T-cell (primary cell): Measurements from ENCODE around the gene DHX38. TPM values are rescaled to one million over a fixed set of nuclear protein-coding genes. Genes with fewer than 3 reads are reported as not detected.

ENCODE experiments used
- ATAC-seq, 4 experiments: fragments of 200-7000 bp in 3 of 4; fragments of 150-1000 bp in 1 of 4; cut with Tn5 transposase; replicated peaks in 1 of 4; 1 replicate in 3 of 4; 2 replicates in 1 of 4; pipeline ENCODE4 v1.10.0; 2021; ENCODE audit warnings: moderate library complexity in 3 of 4, mild to moderate bottlenecking in 2 of 4, moderate number of reproducible peaks in 1 of 4
- CTCF ChIA-PET, 2 donors: fragments of 300-600 bp; sonication (Branson Sonifier 250); formaldehyde crosslinking; loops; one replicate each; lab custom pipeline; 2022; ENCODE audit warnings: antibody characterized with exemption in 2 of 2; lab: Charles Lee
- POLR2A ChIA-PET, 2 donors: fragments of 300-600 bp; sonication (Branson Sonifier 250); formaldehyde crosslinking; loops; one replicate each; lab custom pipeline; 2022; ENCODE audit warnings: antibody characterized with exemption in 2 of 2; lab: Charles Lee
- DNase-seq, 35 experiments: peaks; one replicate each; pipeline versions ENCODE4 v3.0.0 to v3.0.0-alpha.2; 2013 to 2023
- H3K27ac ChIP-seq: one replicate; pipeline ENCODE4 v1.5.1; 2013; ENCODE audit warnings: low read length
- H3K27me3 ChIP-seq, 2 experiments: replicated peaks in 1 of 2; 1 replicate in 1 of 2; 2 replicates in 1 of 2; pipeline versions ENCODE4 v1.6.1 to v1.7.0; 2013; ENCODE audit warnings: low read length in 1 of 2, mixed read lengths in 1 of 2; ENCODE audit not compliant: control insufficient read depth in 2 of 2, insufficient read depth in 2 of 2; ENCODE audit errors: extremely low read depth in 1 of 2
- H3K36me3 ChIP-seq, 2 donors: 1 replicate in 1 of 2; 2 replicates in 1 of 2; pipeline versions ENCODE4 v1.6.1 to v1.7.0; 2013; ENCODE audit warnings: low read length in 1 of 2; ENCODE audit not compliant: control insufficient read depth in 2 of 2, insufficient read depth in 1 of 2; ENCODE audit errors: extremely low read depth in 1 of 2
- H3K4me1 ChIP-seq, 2 experiments: 1 replicate in 1 of 2; 2 replicates in 1 of 2; pipeline versions ENCODE4 v1.6.1 to v1.7.0; 2013; ENCODE audit warnings: low read length in 2 of 2, mixed read lengths in 1 of 2; ENCODE audit not compliant: insufficient read depth in 2 of 2, control insufficient read depth in 1 of 2; ENCODE audit errors: extremely low read depth in 1 of 2
- H3K4me3 ChIP-seq, 2 donors: 1 replicate in 1 of 2; 2 replicates in 1 of 2; pipeline versions ENCODE4 v1.5.1 to v1.7.0; 2013; ENCODE audit warnings: mild to moderate bottlenecking in 2 of 2, low read length in 1 of 2, moderate library complexity in 1 of 2; ENCODE audit not compliant: control insufficient read depth in 1 of 2; ENCODE audit errors: extremely low read depth in 1 of 2
- H3K9me3 ChIP-seq: 2 replicates; pipeline ENCODE4 v1.7.0; 2013
- H3K27ac Mint-ChIP-seq, 2 donors: one replicate each; pipeline ENCODE4 v1.8.0; 2020 to 2021; ENCODE audit warnings: mild to moderate bottlenecking in 2 of 2, mixed read lengths in 2 of 2
- H3K27me3 Mint-ChIP-seq, 2 donors: one replicate each; pipeline ENCODE4 v1.8.0; 2021 to 2022; ENCODE audit warnings: mixed read lengths in 2 of 2
- H3K36me3 Mint-ChIP-seq: one replicate; pipeline ENCODE4 v1.8.0; 2021; ENCODE audit warnings: mixed read lengths
- H3K4me1 Mint-ChIP-seq, 3 donors: one replicate each; pipeline ENCODE4 v1.8.0; 2020 to 2022; ENCODE audit warnings: mixed read lengths in 3 of 3, mild to moderate bottlenecking in 1 of 3
- H3K4me3 Mint-ChIP-seq, 3 donors: one replicate each; pipeline ENCODE4 v1.8.0; 2020 to 2022; ENCODE audit warnings: mild to moderate bottlenecking in 3 of 3, mixed read lengths in 3 of 3, moderate library complexity in 3 of 3
- H3K9me3 Mint-ChIP-seq, 3 donors: one replicate each; pipeline ENCODE4 v1.8.0; 2020 to 2022; ENCODE audit warnings: mixed read lengths in 3 of 3
- WGBS: methylation state at CpG from one replicate; pipeline ENCODE4 v1.1.5; 2013; ENCODE audit warnings: missing lambda C conversion rate; ENCODE audit not compliant: insufficient coverage; 5-methylcytosine and 5-hydroxymethylcytosine counted together
- total RNA-seq, 35 experiments: library from RNA in 6 of 35; stranded (reverse) in 6 of 35; fragments of 120-200 nt in 1 of 35; gene quantifications; one replicate each; pipeline versions ENCODE4 v1.2.1 to v1.2.4 and lab custom pipeline; 2013 to 2026

The DHX38 gene
- total RNA-seq, 5 donors from 2014 or later (not counting 1 experiment from before 2014, with no cell fraction given), result 97.5 to 122 (median 116) TPM

DNA sequence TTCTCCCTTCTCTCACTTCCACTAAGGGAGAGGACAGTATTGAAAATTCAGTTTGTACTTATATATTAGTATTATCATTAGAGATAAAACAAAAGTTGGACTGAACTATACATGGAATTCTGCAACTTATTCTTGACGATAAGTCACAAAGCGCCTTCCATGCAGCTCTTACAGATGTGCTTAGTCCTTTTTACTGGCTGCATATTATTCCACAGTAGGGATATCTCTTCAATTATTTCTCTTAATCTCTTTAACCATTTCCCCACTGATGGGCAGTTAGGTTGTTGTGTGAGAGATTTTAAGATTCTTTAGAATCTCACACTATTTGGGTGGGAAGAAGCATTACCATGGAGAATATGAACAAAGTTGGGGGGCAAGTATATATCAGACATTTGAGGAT lies 46.3 kb downstream of the DHX38 start:
- Histone ChIP-seq H3K9me3 (no peaks in the 10 kb centered on the region), H3K27me3 (peaks cover 0 to 8% of the 10 kb centered on the region in 2 experiments), H3K36me3 (no peaks in the 10 kb centered on the region), H3K4me3 (no peak overlapping the region), H3K4me1 (no peaks in the 10 kb centered on the region), H3K27ac (no peak overlapping the region)
- H3K27me3 Mint-ChIP-seq, result peaks cover 4 to 5% of the 10 kb centered on the region in 2 donors
- no CpG with 5 or more reads among the region's 2 CpGs for WGBS
- DNase-seq (no peak), ATAC-seq (no peak)
- ChIA-PET POLR2A (no interaction called here), CTCF (no interaction called here)
- no peaks in the 10 kb centered on the region for H3K36me3 Mint-ChIP-seq
- no peak overlapping the region for H3K4me3 Mint-ChIP-seq
- H3K9me3 Mint-ChIP-seq, result no peaks in the 10 kb centered on the region
- no peak overlapping the region for H3K27ac Mint-ChIP-seq
- H3K4me1 Mint-ChIP-seq, result no peaks in the 10 kb centered on the region

DNA sequence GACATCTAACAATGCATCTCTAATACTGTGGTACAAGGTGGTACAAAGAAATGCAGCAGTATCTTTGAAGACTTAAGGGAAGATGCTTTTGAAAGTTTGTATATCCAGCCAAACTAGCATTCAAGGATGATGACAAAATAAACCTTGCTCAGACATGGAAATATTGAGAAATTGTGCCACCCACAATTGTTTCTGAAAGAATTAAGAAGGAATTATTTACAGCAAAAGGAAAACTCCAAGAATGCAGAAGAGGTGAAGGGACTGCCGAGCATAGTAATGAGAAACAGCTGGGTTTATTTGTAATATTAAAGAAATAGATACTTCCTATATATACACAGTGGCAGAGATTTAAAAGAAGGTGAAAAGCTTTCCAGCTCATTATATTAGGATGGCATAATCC lies 48.8 kb downstream of the DHX38 start:
- Mint-ChIP-seq H3K4me3 (no peak overlapping the region), H3K27me3 (peaks cover 4 to 5% of the 10 kb centered on the region in 2 donors), H3K27ac (no peak overlapping the region), H3K9me3 (peaks cover 0 to 4% (median 0%) of the 10 kb centered on the region in 3 donors), H3K4me1 (no peaks in the 10 kb centered on the region), H3K36me3 (no peaks in the 10 kb centered on the region)
- Histone ChIP-seq H3K4me1 (no peaks in the 10 kb centered on the region), H3K9me3 (no peaks in the 10 kb centered on the region), H3K4me3 (no peak overlapping the region), H3K27ac (no peak overlapping the region), H3K27me3 (peaks cover 0 to 3% of the 10 kb centered on the region in 2 experiments), H3K36me3 (no peaks in the 10 kb centered on the region)
- ChIA-PET CTCF (interaction anchor here in 1 of 2 donors (0.7 kb wide), 1 partner anchor 195 kb away, joined by 3 read pairs; no protein-coding TSS in a partner anchor), POLR2A (no interaction called here)
- WGBS, result no CpG with 5 or more reads among the region's 1 CpG
- ATAC-seq (no peak), DNase-seq (no peak)

GRCh38 chr16:72149676-72150464 lies 56.2 kb downstream of the DHX38 start:
- ATAC-seq (no peak), DNase-seq (no peak)
- H3K4me1 Mint-ChIP-seq, result no peaks in the 10 kb centered on the region
- WGBS, result 67% methylated on average over 1 of the region's 8 CpGs
- no peak overlapping the region for H3K27ac Mint-ChIP-seq
- H3K9me3 Mint-ChIP-seq, result peaks cover 0 to 6% (median 0%) of the 10 kb centered on the region in 3 donors
- ChIA-PET CTCF (no interaction called here), POLR2A (no interaction called here)
- no peaks in the 10 kb centered on the region for H3K36me3 Mint-ChIP-seq
- H3K4me3 ChIP-seq, result no peak overlapping the region
- no peaks in the 10 kb centered on the region for H3K36me3 ChIP-seq
- H3K27me3 ChIP-seq, result no peaks in the 10 kb centered on the region
- no peaks in the 10 kb centered on the region for H3K4me1 ChIP-seq
- no peak overlapping the region for H3K4me3 Mint-ChIP-seq
- no peaks in the 10 kb centered on the region for H3K9me3 ChIP-seq
- H3K27ac ChIP-seq, result no peak overlapping the region
- H3K27me3 Mint-ChIP-seq, result no peaks in the 10 kb centered on the region

DNA sequence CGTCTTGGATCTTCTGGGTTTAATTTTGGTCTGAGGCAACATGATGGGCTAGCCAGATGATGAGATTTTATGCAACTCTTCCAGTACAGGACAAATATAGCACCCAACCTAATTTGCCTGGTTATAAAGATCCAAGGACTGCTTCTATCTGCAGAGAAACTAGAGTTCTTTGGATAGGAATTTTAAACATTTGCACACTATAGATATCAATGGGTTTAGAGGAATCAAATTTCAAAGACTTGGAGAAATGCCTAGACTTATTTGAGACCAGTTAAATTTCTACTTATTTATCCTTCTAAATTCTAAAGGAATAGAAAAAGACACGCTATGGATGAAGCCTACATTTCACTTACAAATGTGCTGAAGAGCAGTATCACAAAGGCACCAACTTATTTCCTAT lies 65.7 kb downstream of the DHX38 start:
- POLR2A ChIA-PET, result interaction anchor here in 1 of 2 donors (0.7 kb wide), 1 partner anchor 22 kb away, joined by 3 read pairs; no protein-coding TSS in a partner anchor
- WGBS, result no CpG with 5 or more reads among the region's 2 CpGs
- H3K4me1 Mint-ChIP-seq, result no peaks in the 10 kb centered on the region
- no peak overlapping the region for H3K27ac Mint-ChIP-seq
- peaks cover 0 to 3% (median 0%) of the 10 kb centered on the region in 3 donors for H3K9me3 Mint-ChIP-seq
- no peaks in the 10 kb centered on the region for H3K36me3 Mint-ChIP-seq
- Histone ChIP-seq H3K36me3 (no peaks in the 10 kb centered on the region), H3K9me3 (no peaks in the 10 kb centered on the region), H3K4me3 (no peak overlapping the region), H3K27ac (no peak overlapping the region), H3K4me1 (no peaks in the 10 kb centered on the region), H3K27me3 (no peaks in the 10 kb centered on the region)
- CTCF ChIA-PET, result no interaction called here
- no peaks in the 10 kb centered on the region for H3K27me3 Mint-ChIP-seq
- ATAC-seq (no peak), DNase-seq (no peak)
- no peak overlapping the region for H3K4me3 Mint-ChIP-seq

DNA sequence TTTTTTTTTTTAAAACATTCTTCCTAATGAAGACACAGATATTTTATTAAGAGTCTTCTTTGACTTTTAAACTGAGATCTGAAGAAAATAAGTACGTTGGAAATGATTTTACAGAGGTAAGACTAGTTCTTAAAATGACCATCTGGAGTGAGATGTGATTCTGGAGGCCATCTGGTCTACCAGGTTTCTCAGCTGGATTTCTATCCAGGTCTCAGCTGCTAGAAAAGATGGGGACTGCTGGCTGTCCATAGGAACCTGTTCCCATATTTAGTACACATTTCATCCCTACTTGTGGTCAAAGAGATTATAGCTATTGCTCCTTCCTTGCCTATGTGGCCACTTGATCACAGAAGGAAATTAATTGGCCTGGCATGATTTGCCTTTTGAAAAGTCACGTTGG lies 66.2 kb downstream of the DHX38 start:
- no peaks in the 10 kb centered on the region for H3K27me3 Mint-ChIP-seq
- DNase-seq, result no peak
- no peaks in the 10 kb centered on the region for H3K36me3 Mint-ChIP-seq
- Histone ChIP-seq H3K36me3 (no peaks in the 10 kb centered on the region), H3K27me3 (peaks cover 0 to 2% of the 10 kb centered on the region in 2 experiments), H3K4me1 (no peaks in the 10 kb centered on the region), H3K9me3 (no peaks in the 10 kb centered on the region), H3K4me3 (no peak overlapping the region), H3K27ac (no peak overlapping the region)
- H3K27ac Mint-ChIP-seq, result no peak overlapping the region
- 29% methylated on average over 1 of the region's 2 CpGs for WGBS
- H3K9me3 Mint-ChIP-seq, result peaks cover 0 to 3% (median 0%) of the 10 kb centered on the region in 3 donors
- ChIA-PET CTCF (no interaction called here), POLR2A (interaction anchor here in 1 of 2 donors (0.7 kb wide), 1 partner anchor 22 kb away, joined by 3 read pairs; no protein-coding TSS in a partner anchor)
- H3K4me3 Mint-ChIP-seq, result no peak overlapping the region
- no peaks in the 10 kb centered on the region for H3K4me1 Mint-ChIP-seq
- no peak for ATAC-seq

DNA sequence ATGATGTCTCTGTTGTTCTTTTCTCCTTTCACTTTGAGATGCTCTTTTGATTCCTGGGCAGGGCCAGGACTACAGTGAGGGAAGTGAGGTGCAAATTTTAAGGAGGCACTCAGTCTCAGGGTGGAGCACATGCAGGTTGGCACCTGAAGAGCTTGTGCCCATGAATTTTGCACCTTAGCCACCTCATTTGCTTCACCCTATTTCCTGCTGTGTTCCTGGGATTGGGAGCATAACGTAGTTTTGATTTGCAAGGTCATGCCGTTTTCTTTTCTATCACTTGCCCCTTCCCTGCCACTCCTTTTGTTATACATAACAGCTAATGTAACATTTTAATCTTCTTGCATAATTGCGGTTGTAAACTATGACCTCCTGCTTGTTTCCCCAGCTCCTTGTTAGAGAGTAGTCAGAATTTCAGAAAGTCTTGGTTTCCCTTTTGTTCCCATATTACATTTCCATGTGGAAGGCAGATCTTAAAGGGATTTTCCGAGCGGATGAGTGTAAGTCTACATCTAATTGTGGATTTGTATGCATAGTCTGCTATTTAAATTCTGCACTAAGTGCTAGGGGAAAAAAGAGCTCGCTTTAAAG lies 68.6 kb downstream of the DHX38 start:
- POLR2A ChIA-PET, result no interaction called here
- WGBS, result no CpG with 5 or more reads among the region's 6 CpGs
- ATAC-seq (no peak), DNase-seq (no peak)
- no peaks in the 10 kb centered on the region for H3K4me1 Mint-ChIP-seq
- Histone ChIP-seq H3K4me3 (no peak overlapping the region), H3K27me3 (peaks cover 0 to 5% of the 10 kb centered on the region in 2 experiments), H3K27ac (no peak overlapping the region), H3K9me3 (no peaks in the 10 kb centered on the region), H3K4me1 (no peaks in the 10 kb centered on the region), H3K36me3 (no peaks in the 10 kb centered on the region)
- CTCF ChIA-PET, result no interaction called here
- H3K36me3 Mint-ChIP-seq, result no peaks in the 10 kb centered on the region
- peaks cover 0 to 3% (median 0%) of the 10 kb centered on the region in 3 donors for H3K9me3 Mint-ChIP-seq
- no peaks in the 10 kb centered on the region for H3K27me3 Mint-ChIP-seq
- H3K27ac Mint-ChIP-seq, result no peak overlapping the region
- no peak overlapping the region for H3K4me3 Mint-ChIP-seq
